BLaER1 treated with 17β-estradiol and CSF1 and Interleukin-3, amounts not matched to agents 10 nM and 100 nM (cell line): ENCODE results near the gene THBS1.

Experiments used
- H3K27ac ChIP-seq, 11 experiments: shearing (Covaris generic); formaldehyde crosslinking; 2 replicates each; pipeline ENCODE4 v1.8.1; 2022
- H3K27me3 ChIP-seq, 11 experiments: shearing (Covaris generic); formaldehyde crosslinking; 2 replicates each; pipeline ENCODE4 v1.8.1; 2022
- H3K36me3 ChIP-seq, 11 experiments: shearing (Covaris generic); formaldehyde crosslinking; 2 replicates each; pipeline ENCODE4 v1.8.1; 2022
- H3K4me1 ChIP-seq, 10 experiments: shearing (Covaris generic); formaldehyde crosslinking; 2 replicates each; pipeline ENCODE4 v1.8.1; 2022
- H3K4me2 ChIP-seq, 11 experiments: shearing (Covaris generic); formaldehyde crosslinking; 2 replicates each; pipeline ENCODE4 v1.8.1; 2022
- H3K4me3 ChIP-seq, 10 experiments: shearing (Covaris generic); formaldehyde crosslinking; 2 replicates each; pipeline ENCODE4 v1.8.1; 2022
- H3K9ac ChIP-seq, 11 experiments: shearing (Covaris generic); formaldehyde crosslinking; 2 replicates each; pipeline ENCODE4 v1.8.1; 2022
- H3K9me3 ChIP-seq, 11 experiments: shearing (Covaris generic); formaldehyde crosslinking; replicated peaks in 1 of 11; 2 replicates each; pipeline ENCODE4 v1.8.1; 2022
- H4K20me1 ChIP-seq, 11 experiments: shearing (Covaris generic); formaldehyde crosslinking; 2 replicates each; pipeline ENCODE4 v1.8.1; 2022
- Cebpa-rat ChIP-seq, 11 experiments: shearing (Covaris generic); IDR thresholded peaks; 2 replicates each; pipeline ENCODE4 v1.8.1; 2022

Gene THBS1

DNA sequence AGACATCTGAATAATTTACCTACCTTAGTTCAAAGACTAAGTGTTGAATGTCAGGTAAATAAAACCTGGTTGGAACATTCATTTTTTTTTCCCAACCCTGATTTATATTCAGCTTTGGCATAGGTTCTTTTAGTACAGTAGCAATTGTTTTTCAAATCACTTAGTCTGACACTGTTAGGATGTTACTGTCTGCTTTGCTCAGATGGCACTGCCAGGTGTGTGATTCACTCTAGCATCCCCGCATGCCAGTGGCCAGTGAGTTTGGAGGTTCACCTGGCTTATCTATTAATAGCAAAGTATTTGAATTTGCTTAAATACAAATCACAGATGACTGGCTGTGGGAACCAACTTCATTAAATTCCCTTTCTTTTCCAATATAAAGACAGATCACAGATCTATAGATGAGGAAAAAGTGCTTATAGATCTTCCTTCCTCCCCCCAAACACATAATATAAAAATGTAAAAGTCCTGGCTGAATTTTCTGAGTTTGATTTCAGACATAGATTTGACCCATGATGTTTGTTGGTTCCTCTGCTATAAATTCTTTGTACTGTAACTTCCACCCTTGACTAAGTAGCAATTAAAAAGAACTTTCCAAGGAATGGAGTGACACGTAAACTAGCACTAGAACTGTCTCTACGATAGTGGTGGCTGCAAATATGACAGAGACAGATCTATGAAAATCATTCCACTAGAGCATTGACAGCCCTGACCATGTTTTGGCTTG, 3.9 kb downstream of the THBS1 start:
- no peak for TF ChIP-seq Cebpa-rat (IDR thresholded peaks at IDR 0.05)
- peaks cover 0 to 2% (median 0%) of the 10 kb centered on the region in 11 experiments; a peak in 1 of 22 replicates for H3K9me3 ChIP-seq
- H3K27me3 ChIP-seq, result peaks cover 18 to 34% (median 31%) of the 10 kb centered on the region in 11 experiments
- H3K36me3 ChIP-seq, result peaks cover 0 to 61% (median 0%) of the 10 kb centered on the region in 11 experiments; a peak in 4 of 22 replicates
- no peak overlapping the region for H3K4me3 ChIP-seq
- no peak overlapping the region for H3K9ac ChIP-seq
- H3K4me1 ChIP-seq, result peaks cover 3 to 25% (median 10%) of the 10 kb centered on the region in 10 experiments; a peak in 8 of 20 replicates
- H4K20me1 ChIP-seq, result peaks cover 0 to 19% (median 0%) of the 10 kb centered on the region in 11 experiments; a peak in 6 of 22 replicates
- no peak overlapping the region for H3K27ac ChIP-seq
- H3K4me2 ChIP-seq, result 0 out of 22 replicates have a peak overlapping the region, but pooled peaks of 1 of the 11 experiments have one; percentile 11

DNA sequence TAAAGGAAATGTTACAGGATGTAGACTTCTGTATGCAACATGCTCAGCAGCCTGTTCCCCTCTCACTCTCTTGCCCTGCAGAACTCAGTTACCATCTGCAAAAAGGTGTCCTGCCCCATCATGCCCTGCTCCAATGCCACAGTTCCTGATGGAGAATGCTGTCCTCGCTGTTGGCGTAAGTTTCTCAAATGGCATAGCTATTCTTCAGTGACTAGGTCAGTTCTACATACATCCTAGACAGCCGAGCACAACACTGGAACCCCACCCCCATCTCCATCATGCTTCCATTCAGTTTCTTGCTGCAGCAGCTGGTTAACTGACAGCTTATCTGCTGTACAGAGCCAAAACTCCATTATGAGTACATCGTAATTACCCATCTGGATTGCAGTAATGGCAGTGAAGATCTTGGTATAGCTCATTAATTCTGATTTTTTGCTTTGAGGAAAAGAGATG, 4.5 kb downstream of the THBS1 start:
- TF ChIP-seq Cebpa-rat (IDR thresholded peaks at IDR 0.05), result no peak
- Histone ChIP-seq H3K9ac (no peak overlapping the region), H3K9me3 (no peaks in the 10 kb centered on the region), H3K4me1 (peaks cover 3 to 22% (median 8%) of the 10 kb centered on the region in 10 experiments; a peak in 7 of 20 replicates), H3K4me2 (0 out of 22 replicates have a peak overlapping the region, but pooled peaks of 1 of the 11 experiments have one; percentile 11), H4K20me1 (peaks cover 0 to 19% (median 0%) of the 10 kb centered on the region in 11 experiments; a peak in 6 of 22 replicates), H3K36me3 (peaks cover 0 to 67% (median 0%) of the 10 kb centered on the region in 11 experiments; a peak in 4 of 22 replicates), H3K27ac (no peak overlapping the region), H3K27me3 (peaks cover 14 to 28% (median 25%) of the 10 kb centered on the region in 11 experiments), H3K4me3 (no peak overlapping the region)

DNA sequence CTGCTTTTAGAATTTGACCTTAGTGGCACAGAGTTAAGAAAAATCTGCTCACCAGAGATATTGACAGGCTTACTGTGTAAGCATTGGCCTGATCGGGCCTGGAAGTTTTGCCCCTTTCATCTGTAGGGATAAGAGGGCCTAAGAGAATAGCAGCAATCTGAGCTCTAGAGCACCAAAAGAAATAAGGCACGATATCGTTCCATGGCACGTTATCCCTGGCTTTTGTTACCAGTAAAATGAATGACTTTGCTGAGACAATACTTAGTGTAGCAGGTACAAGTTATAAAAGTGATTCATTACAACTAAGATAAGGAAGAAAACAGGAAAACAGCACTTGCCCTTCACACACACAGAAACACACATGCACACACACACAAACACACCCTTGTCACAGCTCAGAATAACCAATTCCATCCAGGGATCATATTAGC, 5.0 kb downstream of the THBS1 start:
- Histone ChIP-seq H4K20me1 (peaks cover 0 to 18% (median 0%) of the 10 kb centered on the region in 11 experiments; a peak in 6 of 22 replicates), H3K4me1 (peaks cover 0 to 17% (median 3%) of the 10 kb centered on the region in 10 experiments; a peak in 5 of 20 replicates), H3K9me3 (no peaks in the 10 kb centered on the region), H3K9ac (no peak overlapping the region), H3K4me2 (no peak overlapping the region), H3K27me3 (peaks cover 10 to 23% (median 20%) of the 10 kb centered on the region in 11 experiments), H3K36me3 (peaks cover 0 to 72% (median 0%) of the 10 kb centered on the region in 11 experiments; a peak in 4 of 22 replicates), H3K27ac (no peak overlapping the region), H3K4me3 (no peak overlapping the region)
- TF ChIP-seq Cebpa-rat (IDR thresholded peaks at IDR 0.05), result no peak

DNA sequence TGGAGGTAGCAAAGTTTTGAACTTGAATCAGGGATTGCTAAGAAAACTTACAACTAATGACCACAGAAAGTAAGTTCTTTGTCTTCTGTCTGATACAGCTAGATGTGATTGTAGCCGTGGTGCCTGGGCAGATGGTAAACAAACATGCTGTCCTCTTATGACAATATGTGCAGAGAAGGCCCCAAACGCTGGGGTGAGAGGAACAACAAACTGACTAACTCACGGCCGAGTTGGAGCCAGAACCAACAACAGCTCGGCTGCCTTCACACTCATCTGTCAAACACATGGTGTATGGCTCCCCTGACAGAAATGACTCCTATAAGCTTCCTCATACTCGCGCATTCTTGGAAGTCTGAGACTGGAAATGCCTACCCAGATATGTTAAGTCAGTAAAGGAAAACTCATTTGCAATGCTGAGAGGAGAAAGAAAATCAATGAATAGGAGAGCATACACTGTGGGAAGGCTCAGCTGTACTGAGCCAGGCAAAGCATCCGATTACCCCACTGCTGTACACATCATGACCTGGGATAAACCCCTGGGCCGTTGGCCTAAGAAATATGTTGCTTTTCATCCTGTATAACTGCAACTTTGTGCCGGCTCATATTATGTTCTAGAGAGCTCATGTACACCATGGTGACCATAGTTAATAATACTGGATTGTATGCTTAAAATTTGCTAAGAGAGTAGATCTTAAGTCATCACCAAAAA, 5.7 kb downstream of the THBS1 start:
- Histone ChIP-seq H3K27me3 (peaks cover 3 to 17% (median 14%) of the 10 kb centered on the region in 11 experiments; a peak in 21 of 22 replicates), H3K9ac (no peak overlapping the region), H3K27ac (no peak overlapping the region), H3K9me3 (no peaks in the 10 kb centered on the region), H3K36me3 (peaks cover 0 to 78% (median 0%) of the 10 kb centered on the region in 11 experiments; a peak in 4 of 22 replicates), H3K4me3 (no peak overlapping the region), H3K4me1 (peaks cover 0 to 12% (median 0%) of the 10 kb centered on the region in 10 experiments; a peak in 2 of 20 replicates), H4K20me1 (peaks cover 0 to 17% (median 0%) of the 10 kb centered on the region in 11 experiments; a peak in 5 of 22 replicates), H3K4me2 (no peak overlapping the region)
- TF ChIP-seq Cebpa-rat (IDR thresholded peaks at IDR 0.05), result no peak

DNA sequence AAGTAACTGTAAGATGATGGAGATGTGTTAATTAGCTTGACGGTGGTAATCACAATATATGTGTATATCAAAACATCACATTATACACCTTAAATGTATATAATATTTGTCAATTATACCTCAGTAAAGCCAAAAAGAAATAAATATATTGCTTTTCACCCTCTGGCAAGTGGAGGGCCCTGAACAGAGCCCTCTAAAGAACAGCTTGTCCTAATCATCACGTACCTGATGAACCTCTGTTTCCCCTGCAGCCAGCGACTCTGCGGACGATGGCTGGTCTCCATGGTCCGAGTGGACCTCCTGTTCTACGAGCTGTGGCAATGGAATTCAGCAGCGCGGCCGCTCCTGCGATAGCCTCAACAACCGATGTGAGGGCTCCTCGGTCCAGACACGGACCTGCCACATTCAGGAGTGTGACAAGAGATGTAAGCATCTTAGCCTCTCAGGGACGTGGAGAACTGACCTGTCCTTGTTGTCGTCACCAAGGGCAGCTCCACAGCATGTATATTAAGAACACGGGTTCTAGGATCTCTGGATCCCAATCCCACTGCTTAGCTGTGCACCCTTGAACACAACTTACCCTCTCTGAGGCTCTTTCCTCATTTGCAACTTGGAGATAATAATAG, 6.3 kb downstream of the THBS1 start:
- Histone ChIP-seq H4K20me1 (peaks cover 0 to 17% (median 0%) of the 10 kb centered on the region in 11 experiments; a peak in 5 of 22 replicates), H3K4me2 (no peak overlapping the region), H3K4me1 (peaks cover 0 to 6% (median 0%) of the 10 kb centered on the region in 10 experiments; a peak in 3 of 20 replicates), H3K27me3 (peaks cover 0 to 10% (median 7%) of the 10 kb centered on the region in 11 experiments; a peak in 20 of 22 replicates), H3K36me3 (peaks cover 0 to 80% (median 0%) of the 10 kb centered on the region in 11 experiments; a peak in 4 of 22 replicates), H3K9ac (no peak overlapping the region), H3K9me3 (no peaks in the 10 kb centered on the region), H3K27ac (no peak overlapping the region), H3K4me3 (no peak overlapping the region)
- no peak for TF ChIP-seq Cebpa-rat (IDR thresholded peaks at IDR 0.05)

DNA sequence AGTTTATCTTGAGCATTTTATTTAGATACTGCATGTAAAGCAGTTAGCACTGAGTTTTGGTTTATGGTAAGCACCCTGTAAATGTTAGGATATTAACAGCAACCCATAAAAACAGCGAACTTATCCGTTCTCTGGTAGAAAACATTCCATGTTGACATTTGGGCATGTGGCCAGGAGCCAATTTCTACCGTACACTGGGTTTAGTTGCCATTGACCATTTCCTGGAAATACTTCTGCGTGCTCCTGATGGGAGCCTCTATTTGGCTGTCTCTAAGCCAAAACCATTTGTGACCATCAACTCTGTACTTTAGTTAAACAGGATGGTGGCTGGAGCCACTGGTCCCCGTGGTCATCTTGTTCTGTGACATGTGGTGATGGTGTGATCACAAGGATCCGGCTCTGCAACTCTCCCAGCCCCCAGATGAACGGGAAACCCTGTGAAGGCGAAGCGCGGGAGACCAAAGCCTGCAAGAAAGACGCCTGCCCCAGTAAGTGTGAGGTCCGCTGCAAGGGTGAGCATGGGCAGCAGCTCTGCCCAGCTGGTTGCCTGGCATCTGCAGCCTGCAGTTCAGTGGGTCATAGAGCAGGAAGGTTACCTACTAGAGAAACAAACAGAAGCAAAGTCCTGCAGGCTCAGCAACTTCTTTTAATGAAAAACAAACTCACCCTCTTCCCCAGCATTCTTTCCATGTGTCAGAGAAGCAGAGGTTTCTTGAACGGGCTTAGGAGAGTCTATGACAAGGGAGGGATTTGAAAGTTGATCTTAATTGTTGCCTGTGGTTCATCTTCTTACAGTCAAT, 7.1 kb downstream of the THBS1 start:
- Histone ChIP-seq H3K27me3 (peaks cover 0 to 3% (median 0%) of the 10 kb centered on the region in 11 experiments; a peak in 7 of 22 replicates), H3K36me3 (peaks cover 0 to 87% (median 0%) of the 10 kb centered on the region in 11 experiments; a peak in 5 of 22 replicates), H3K27ac (no peak overlapping the region), H3K4me1 (peaks cover 0 to 6% (median 0%) of the 10 kb centered on the region in 10 experiments; a peak in 1 of 20 replicates), H4K20me1 (peaks cover 0 to 17% (median 0%) of the 10 kb centered on the region in 11 experiments; a peak in 2 of 22 replicates), H3K4me2 (no peak overlapping the region), H3K4me3 (no peak overlapping the region), H3K9ac (no peak overlapping the region), H3K9me3 (no peaks in the 10 kb centered on the region)
- TF ChIP-seq Cebpa-rat (IDR thresholded peaks at IDR 0.05), result no peak

DNA sequence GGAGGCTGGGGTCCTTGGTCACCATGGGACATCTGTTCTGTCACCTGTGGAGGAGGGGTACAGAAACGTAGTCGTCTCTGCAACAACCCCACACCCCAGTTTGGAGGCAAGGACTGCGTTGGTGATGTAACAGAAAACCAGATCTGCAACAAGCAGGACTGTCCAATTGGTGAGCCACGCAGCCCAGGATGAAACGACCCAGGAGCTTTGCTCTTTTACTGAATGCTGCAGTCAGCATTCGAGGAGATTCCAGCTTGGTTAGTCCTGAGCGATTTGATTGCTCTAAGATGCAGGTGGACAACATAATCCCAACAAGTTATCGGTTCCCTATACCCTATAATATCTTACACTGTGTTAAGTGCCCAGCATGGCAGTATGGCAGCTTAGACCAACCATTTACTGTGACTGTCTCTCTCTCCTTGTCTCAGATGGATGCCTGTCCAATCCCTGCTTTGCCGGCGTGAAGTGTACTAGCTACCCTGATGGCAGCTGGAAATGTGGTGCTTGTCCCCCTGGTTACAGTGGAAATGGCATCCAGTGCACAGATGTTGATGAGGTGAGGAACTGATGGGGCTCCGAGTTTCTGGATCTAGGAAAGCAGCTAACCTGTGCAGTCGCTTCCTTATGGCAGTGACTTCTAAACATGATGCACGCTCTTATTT, 7.8 kb downstream of the THBS1 start:
- Histone ChIP-seq H3K36me3 (peaks cover 0 to 92% (median 0%) of the 10 kb centered on the region in 11 experiments; a peak in 5 of 22 replicates), H3K27me3 (no peaks in the 10 kb centered on the region; a peak in 1 of 22 replicates), H3K27ac (no peak overlapping the region), H3K4me2 (no peak overlapping the region), H4K20me1 (peaks cover 0 to 15% (median 0%) of the 10 kb centered on the region in 11 experiments; a peak in 1 of 22 replicates), H3K9ac (no peak overlapping the region), H3K4me1 (peaks cover 0 to 8% (median 0%) of the 10 kb centered on the region in 10 experiments; a peak in 1 of 20 replicates), H3K9me3 (no peaks in the 10 kb centered on the region), H3K4me3 (no peak overlapping the region)
- TF ChIP-seq Cebpa-rat (IDR thresholded peaks at IDR 0.05), result no peak
